ENCODE results near the gene SC5D.

Gene SC5D

DNA sequence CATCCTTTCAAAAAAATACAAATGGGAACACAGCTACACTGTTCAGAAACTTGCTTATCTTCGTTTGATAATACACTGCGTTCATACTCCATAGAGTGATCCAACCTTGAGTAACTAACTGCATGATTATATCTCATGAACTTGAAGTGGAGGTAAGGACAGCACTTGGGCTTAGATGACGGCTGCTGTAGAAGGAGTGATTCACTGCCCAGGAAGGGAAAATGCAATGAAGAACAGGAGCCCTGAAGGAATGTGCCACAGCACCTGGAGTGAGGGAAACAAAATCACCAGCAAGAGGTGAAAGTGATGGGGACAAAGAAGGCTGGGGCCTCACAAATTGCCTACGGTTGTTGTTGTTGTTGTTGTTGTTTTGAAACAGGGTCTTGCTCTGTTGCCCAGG lies 44.1 kb upstream of the SC5D start:
- no peak for TF ChIP-seq POLR2AphosphoS5 (IDR thresholded peaks at IDR 0.05; ENCODE audit: low read depth, low read length)
- TF ChIP-seq, protein P1, sequence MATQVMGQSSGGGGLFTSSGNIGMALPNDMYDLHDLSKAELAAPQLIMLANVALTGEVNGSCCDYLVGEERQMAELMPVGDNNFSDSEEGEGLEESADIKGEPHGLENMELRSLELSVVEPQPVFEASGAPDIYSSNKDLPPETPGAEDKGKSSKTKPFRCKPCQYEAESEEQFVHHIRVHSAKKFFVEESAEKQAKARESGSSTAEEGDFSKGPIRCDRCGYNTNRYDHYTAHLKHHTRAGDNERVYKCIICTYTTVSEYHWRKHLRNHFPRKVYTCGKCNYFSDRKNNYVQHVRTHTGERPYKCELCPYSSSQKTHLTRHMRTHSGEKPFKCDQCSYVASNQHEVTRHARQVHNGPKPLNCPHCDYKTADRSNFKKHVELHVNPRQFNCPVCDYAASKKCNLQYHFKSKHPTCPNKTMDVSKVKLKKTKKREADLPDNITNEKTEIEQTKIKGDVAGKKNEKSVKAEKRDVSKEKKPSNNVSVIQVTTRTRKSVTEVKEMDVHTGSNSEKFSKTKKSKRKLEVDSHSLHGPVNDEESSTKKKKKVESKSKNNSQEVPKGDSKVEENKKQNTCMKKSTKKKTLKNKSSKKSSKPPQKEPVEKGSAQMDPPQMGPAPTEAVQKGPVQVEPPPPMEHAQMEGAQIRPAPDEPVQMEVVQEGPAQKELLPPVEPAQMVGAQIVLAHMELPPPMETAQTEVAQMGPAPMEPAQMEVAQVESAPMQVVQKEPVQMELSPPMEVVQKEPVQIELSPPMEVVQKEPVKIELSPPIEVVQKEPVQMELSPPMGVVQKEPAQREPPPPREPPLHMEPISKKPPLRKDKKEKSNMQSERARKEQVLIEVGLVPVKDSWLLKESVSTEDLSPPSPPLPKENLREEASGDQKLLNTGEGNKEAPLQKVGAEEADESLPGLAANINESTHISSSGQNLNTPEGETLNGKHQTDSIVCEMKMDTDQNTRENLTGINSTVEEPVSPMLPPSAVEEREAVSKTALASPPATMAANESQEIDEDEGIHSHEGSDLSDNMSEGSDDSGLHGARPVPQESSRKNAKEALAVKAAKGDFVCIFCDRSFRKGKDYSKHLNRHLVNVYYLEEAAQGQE (IDR thresholded peaks at IDR 0.05; ENCODE audit: insufficient read depth in 1 of 2, low read depth in 2 of 2, low read length in 2 of 2): no peak
- no peak for TF ChIP-seq TAF1 (IDR thresholded peaks at IDR 0.05; ENCODE audit: borderline replicate concordance, insufficient read depth, low read length)

DNA sequence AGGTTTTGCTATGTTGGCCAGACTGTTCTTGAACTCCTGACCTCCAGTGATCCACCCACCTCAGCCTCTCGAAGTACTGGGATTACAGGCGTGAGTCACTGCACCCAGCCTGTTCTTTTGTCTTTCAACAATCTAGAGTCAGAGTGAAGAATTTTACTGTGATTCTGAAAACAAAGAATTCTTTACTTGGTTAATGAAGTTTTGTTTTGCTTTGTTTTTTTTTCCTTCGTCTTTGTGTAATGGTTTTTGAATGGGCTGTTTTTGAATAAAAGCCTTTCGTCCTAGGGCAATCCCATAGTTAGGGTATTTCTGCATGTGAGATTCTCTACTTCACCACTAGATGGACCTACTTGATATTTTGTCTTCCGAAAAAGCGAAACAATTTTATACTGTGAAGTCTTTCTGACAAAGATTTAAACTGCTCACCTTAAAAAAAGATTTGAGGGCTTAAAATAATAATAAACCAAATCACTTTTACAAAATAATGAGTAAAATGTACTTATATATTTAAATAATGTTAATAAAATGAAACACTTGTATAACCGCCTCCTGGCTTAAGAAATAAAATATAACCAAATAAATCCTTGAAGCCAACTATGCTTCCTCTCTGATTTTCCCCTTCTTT lies 43.4 kb upstream of the SC5D start:
- TF ChIP-seq FOXP2 (optimal IDR thresholded peaks at IDR 0.05; ENCODE audit: borderline replicate concordance, extremely low read depth, extremely low read length, insufficient read depth) (no peak), POLR2AphosphoS5 (IDR thresholded peaks at IDR 0.05; ENCODE audit: low read depth, low read length) (no peak), SIN3A (IDR thresholded peaks at IDR 0.05; ENCODE audit: borderline replicate concordance, insufficient read depth, low read length) (no peak), TAF1 (IDR thresholded peaks at IDR 0.05; ENCODE audit: borderline replicate concordance, insufficient read depth, low read length) (no peak)
- TF ChIP-seq, protein P1 (IDR thresholded peaks at IDR 0.05; ENCODE audit: insufficient read depth in 1 of 2, low read depth in 2 of 2, low read length in 2 of 2): no peak

DNA sequence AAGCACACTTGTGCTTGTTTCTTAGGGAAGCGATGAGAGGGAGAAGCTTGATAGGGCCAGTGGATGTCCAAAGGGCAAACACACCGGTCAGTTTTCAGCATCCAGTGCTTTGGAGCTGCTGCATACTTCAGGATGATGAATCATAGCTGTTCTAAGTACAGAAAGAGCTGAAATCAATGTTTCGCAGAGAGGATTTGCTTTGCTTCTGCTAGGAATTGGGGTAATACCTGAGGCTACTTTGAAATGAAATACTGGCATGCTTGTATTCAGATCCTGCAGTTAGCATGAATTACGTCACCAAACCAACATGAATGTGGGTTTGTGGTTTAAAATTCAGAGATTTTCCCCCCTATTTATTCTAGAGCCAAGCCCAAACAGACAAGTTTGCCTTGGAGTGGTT lies 41.7 kb upstream of the SC5D start:
- TF ChIP-seq SIN3A (IDR thresholded peaks at IDR 0.05; ENCODE audit: borderline replicate concordance, insufficient read depth, low read length): no peak
- TF ChIP-seq, protein P1 (IDR thresholded peaks at IDR 0.05; ENCODE audit: insufficient read depth in 1 of 2, low read depth in 2 of 2, low read length in 2 of 2): no peak
- no peak for TF ChIP-seq FOXP2 (optimal IDR thresholded peaks at IDR 0.05; ENCODE audit: borderline replicate concordance, extremely low read depth, extremely low read length, insufficient read depth)
- TF ChIP-seq TAF1 (IDR thresholded peaks at IDR 0.05; ENCODE audit: borderline replicate concordance, insufficient read depth, low read length): no peak
- TF ChIP-seq POLR2AphosphoS5 (IDR thresholded peaks at IDR 0.05; ENCODE audit: low read depth, low read length): no peak

DNA sequence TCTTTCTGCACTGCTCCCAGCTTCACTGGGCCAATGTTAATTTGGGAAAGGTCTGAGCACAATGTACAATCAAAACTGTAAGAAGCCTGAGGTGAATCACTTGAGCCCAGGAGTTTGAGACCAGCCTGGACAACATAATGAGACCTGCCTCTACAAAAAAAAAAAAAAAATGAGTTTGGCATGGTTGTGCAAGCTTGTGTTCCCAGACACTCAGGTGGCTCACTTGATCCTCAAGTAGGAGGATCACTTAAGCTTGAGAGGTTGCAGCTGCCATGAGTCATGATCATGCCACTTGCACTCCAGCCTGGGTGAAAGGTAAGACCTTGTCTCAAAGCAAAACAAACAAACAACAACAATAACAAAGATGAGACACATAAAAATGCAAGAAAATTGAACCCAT lies 38.6 kb upstream of the SC5D start:
- TF ChIP-seq TAF1 (IDR thresholded peaks at IDR 0.05; ENCODE audit: borderline replicate concordance, insufficient read depth, low read length): no peak
- no peak for TF ChIP-seq FOXP2 (optimal IDR thresholded peaks at IDR 0.05; ENCODE audit: borderline replicate concordance, extremely low read depth, extremely low read length, insufficient read depth)
- no peak for TF ChIP-seq SIN3A (IDR thresholded peaks at IDR 0.05; ENCODE audit: borderline replicate concordance, insufficient read depth, low read length)
- TF ChIP-seq POLR2AphosphoS5 (IDR thresholded peaks at IDR 0.05; ENCODE audit: low read depth, low read length): no peak
- TF ChIP-seq, protein P1 (IDR thresholded peaks at IDR 0.05; ENCODE audit: insufficient read depth in 1 of 2, low read depth in 2 of 2, low read length in 2 of 2): no peak

DNA sequence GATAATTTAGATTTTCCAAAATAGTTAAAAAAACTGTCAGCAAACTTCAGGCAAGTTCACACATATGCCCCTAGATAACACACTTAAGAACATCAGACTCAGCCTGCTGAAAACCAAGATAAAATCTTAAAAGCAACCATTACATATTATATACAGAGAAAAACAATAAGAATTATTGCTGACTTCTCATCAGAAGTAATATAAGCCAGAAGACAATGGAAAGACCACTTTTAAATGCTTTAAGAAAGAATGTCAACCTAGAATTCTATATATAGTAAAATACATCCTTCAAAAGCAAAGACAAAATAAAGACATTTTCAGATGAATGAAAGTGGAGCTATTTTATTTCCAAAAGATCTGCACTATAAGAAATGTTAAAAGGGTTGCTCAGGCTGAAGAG lies 37.8 kb upstream of the SC5D start:
- TF ChIP-seq FOXP2 (optimal IDR thresholded peaks at IDR 0.05; ENCODE audit: borderline replicate concordance, extremely low read depth, extremely low read length, insufficient read depth) (no peak), TAF1 (IDR thresholded peaks at IDR 0.05; ENCODE audit: borderline replicate concordance, insufficient read depth, low read length) (no peak), SIN3A (IDR thresholded peaks at IDR 0.05; ENCODE audit: borderline replicate concordance, insufficient read depth, low read length) (no peak), POLR2AphosphoS5 (IDR thresholded peaks at IDR 0.05; ENCODE audit: low read depth, low read length) (no peak)
- TF ChIP-seq, protein P1 (IDR thresholded peaks at IDR 0.05; ENCODE audit: insufficient read depth in 1 of 2, low read depth in 2 of 2, low read length in 2 of 2): no peak
